Suprapubic skin (tissue), 3 donors: ENCODE data around the gene UBAP1L.

Experiments
- CTCF ChIP-seq, 2 donors: fragments of 200-600 bp in 1 of 2; fragments of 450-650 bp in 1 of 2; sonication (generic) in 1 of 2; IDR thresholded peaks; one replicate each; pipeline ENCODE4 v1.5.1; 2016 to 2019; ENCODE audit warnings: antibody characterized with exemption in 2 of 2, mild to moderate bottlenecking in 1 of 2, moderate library complexity in 1 of 2
- POLR2A ChIP-seq, 2 donors: fragments of 450-650 bp; IDR thresholded peaks; one replicate each; pipeline ENCODE4 v1.6.1; 2017; ENCODE audit warnings: antibody characterized with exemption in 2 of 2, mild to moderate bottlenecking in 2 of 2, moderate library complexity in 2 of 2

GRCh38 chr15:65164139-65164538 is 49.1 kb upstream of the UBAP1L start:
- no peak for TF ChIP-seq POLR2A (IDR thresholded peaks at IDR 0.05)
- no peak for TF ChIP-seq CTCF (IDR thresholded peaks at IDR 0.05)
